ENCODE data around the gene DYNC2LI1. TPM values are rescaled to one million over a fixed set of nuclear protein-coding genes. Genes with fewer than 3 reads are reported as not detected.

The DYNC2LI1 gene
- total RNA-seq, 1 donor from 2014 or later = 8.1 TPM

- Histone ChIP-seq H3K27me3 (ENCODE audit: low read depth) (no peaks in the 10 kb centered on the region), H3K36me3 (peaks cover 7% of the 10 kb centered on the region), H3K27ac (replicated peaks) (no peak overlapping the region), H3K9me3 (replicated peaks) (no peaks in the 10 kb centered on the region), H3K4me1 (no peaks in the 10 kb centered on the region), H3K4me3 (no peak overlapping the region)
- intact Hi-C loops (cut with micrococcal nuclease) = no loop called here
- DNase-seq = no peak
- TF ChIP-seq, protein P1, sequence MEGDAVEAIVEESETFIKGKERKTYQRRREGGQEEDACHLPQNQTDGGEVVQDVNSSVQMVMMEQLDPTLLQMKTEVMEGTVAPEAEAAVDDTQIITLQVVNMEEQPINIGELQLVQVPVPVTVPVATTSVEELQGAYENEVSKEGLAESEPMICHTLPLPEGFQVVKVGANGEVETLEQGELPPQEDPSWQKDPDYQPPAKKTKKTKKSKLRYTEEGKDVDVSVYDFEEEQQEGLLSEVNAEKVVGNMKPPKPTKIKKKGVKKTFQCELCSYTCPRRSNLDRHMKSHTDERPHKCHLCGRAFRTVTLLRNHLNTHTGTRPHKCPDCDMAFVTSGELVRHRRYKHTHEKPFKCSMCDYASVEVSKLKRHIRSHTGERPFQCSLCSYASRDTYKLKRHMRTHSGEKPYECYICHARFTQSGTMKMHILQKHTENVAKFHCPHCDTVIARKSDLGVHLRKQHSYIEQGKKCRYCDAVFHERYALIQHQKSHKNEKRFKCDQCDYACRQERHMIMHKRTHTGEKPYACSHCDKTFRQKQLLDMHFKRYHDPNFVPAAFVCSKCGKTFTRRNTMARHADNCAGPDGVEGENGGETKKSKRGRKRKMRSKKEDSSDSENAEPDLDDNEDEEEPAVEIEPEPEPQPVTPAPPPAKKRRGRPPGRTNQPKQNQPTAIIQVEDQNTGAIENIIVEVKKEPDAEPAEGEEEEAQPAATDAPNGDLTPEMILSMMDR (IDR thresholded peaks at IDR 0.05; ENCODE audit: borderline replicate concordance) = no peak
These were observed 40.9 kb downstream of the DYNC2LI1 start for GRCh38 chr2:43814711-43815110.

DNA sequence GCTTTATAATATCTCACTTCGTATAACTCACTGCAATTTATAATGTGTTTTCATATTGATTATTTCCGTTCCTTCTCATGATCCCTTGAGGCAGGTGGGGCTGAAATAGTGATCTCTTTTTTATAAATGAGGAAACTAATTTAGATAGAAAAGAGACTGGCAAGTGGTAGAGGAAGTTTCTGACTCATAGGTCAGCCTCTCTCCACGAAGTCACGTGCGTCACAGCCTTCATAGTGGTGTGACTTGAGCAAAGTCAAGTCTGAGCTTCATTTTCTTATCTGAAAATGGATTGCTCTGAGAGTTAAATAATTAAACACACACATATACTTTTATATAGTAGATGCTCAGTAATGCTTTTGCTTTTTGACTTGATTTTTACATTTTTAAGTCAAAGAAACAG, 44.9 kb downstream of the DYNC2LI1 start:
- Histone ChIP-seq H3K27ac (replicated peaks) (no peak overlapping the region), H3K36me3 (no peaks in the 10 kb centered on the region), H3K4me1 (no peaks in the 10 kb centered on the region), H3K4me3 (no peak overlapping the region), H3K27me3 (ENCODE audit: low read depth) (peaks cover 19% of the 10 kb centered on the region), H3K9me3 (replicated peaks) (no peaks in the 10 kb centered on the region)
- no peak for DNase-seq
- intact Hi-C loops (cut with micrococcal nuclease) = no loop called here
- TF ChIP-seq, protein P1 (IDR thresholded peaks at IDR 0.05; ENCODE audit: borderline replicate concordance) = no peak

DNA sequence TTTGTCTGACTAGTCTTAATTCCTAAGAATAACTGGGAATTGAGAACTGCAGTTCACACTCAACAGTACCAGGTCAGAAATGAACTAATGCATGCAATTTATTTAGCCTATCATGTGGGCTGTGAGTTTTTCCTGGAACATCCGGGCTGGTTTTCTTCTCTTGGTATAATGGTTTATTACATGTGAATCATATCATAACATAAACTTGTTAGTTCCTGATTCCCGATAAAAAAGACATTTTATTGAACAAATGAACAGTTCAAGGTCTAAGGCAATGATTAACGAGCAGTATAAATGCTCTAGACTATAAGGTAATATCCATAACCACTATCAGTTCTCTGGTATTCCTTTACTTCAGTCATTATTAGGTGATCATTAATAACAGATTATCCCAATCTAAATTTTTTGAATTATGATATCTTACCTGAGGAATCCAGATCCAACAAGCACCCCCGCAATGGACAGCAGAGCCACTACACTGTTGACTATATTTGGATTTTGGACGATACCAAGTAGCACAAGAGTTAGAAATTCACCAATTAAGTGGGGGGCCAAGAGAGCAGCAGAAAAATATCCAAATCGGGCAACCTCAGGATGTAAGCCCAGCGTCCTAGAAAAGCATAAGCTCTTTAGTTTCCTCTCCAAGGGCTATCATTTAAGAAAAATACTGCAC, 45.8 kb downstream of the DYNC2LI1 start:
- no peak overlapping the region for H3K4me3 ChIP-seq
- no peaks in the 10 kb centered on the region for H3K4me1 ChIP-seq
- no peak overlapping the region for H3K27ac ChIP-seq (replicated peaks)
- no peaks in the 10 kb centered on the region for H3K36me3 ChIP-seq
- intact Hi-C loops (cut with micrococcal nuclease) = no loop called here
- TF ChIP-seq, protein P1 (IDR thresholded peaks at IDR 0.05; ENCODE audit: borderline replicate concordance) = no peak
- H3K9me3 ChIP-seq (replicated peaks) = no peaks in the 10 kb centered on the region
- DNase-seq = no peak
- H3K27me3 ChIP-seq (ENCODE audit: low read depth) = peaks cover 23% of the 10 kb centered on the region

DNA sequence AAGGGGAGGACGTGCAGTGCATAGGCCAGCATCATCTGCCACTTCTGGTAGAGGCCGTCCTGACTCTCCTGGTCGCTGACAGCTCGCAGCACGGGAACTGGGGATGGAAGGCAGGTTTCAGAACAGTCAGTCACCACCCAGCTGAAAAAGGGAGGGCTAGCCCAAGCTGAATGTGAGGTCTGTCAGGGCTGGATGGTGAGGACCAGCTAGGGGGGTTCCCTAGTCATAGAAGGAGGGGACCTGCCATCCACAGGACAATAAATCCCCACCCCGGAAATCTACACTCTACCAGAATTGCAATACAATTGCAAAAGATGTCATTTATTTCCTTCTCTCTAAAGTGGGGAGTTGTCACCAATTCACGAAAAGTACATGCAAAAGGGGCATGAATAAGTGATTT, 49.0 kb downstream of the DYNC2LI1 start:
- intact Hi-C loops (cut with micrococcal nuclease) = no loop called here
- H3K9me3 ChIP-seq (replicated peaks) = no peaks in the 10 kb centered on the region
- DNase-seq = no peak
- H3K36me3 ChIP-seq = no peaks in the 10 kb centered on the region
- H3K27ac ChIP-seq (replicated peaks) = no peak overlapping the region
- no peaks in the 10 kb centered on the region for H3K4me1 ChIP-seq
- H3K4me3 ChIP-seq = no peak overlapping the region
- H3K27me3 ChIP-seq (ENCODE audit: low read depth) = peaks cover 28% of the 10 kb centered on the region
- TF ChIP-seq, protein P1 (IDR thresholded peaks at IDR 0.05; ENCODE audit: borderline replicate concordance) = no peak

GRCh38 chr2:43823751-43824150, 49.9 kb downstream of the DYNC2LI1 start:
- Histone ChIP-seq H3K4me3 (no peak overlapping the region), H3K36me3 (no peaks in the 10 kb centered on the region), H3K4me1 (no peaks in the 10 kb centered on the region), H3K27me3 (ENCODE audit: low read depth) (peaks cover 28% of the 10 kb centered on the region), H3K9me3 (replicated peaks) (no peaks in the 10 kb centered on the region), H3K27ac (replicated peaks) (no peak overlapping the region)
- DNase-seq = no peak
- TF ChIP-seq, protein P1 (IDR thresholded peaks at IDR 0.05; ENCODE audit: borderline replicate concordance) = no peak
- intact Hi-C loops (cut with micrococcal nuclease) = no loop called here

Measured in left ventricle myocardium inferior (tissue), 1 donor.